Measurements from ENCODE around the gene AP2B1.

Gene AP2B1

DNA sequence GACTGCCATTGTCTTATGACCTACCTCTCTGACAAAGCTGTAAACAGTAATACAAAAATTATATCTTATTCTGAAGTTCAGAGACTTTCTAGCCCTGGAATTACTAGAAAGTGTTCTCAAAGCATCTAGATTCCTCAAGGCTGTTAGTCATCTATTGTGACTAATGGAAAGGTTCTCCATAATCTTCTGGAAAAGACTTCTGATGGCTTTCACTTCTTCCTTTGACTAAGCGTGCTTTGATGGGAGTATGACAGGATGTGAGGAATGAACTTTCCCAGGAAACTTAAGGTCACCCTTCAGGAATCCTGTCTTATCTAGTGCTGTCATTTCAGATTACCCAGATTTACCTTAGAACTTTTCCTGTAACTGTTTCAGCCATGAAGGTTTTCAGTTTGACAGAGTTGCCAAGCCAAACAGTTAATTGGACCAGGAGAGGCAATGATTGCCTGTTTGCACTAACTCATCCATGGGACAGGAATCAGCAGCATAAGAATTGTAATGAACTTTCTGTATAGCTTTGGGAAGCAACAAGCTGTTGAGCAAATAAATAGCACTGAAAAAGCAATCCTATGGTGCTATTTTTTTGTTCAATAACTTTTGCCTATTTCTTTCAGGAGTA is 43.5 kb downstream of the AP2B1 start:
- DNase-seq (ENCODE audit: low read depth), result peak; percentile 75

DNA sequence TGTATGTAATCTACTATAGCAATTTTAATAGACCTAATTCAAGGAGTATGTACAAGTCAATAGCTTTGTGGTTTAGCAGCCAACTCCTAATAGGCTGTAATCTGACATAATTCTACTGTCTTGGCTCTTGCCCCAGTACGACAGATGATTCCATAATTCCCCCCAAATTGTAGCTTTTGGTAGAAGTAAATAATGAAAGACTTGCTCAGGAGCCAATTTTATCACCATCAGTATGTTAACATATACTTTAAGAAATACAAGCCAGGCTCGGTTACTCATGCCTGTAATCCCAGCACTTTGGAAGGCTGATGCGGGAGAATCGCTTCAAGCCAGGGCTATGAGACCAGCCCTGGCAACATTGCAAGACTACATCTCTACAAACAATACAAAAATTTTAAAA is 53.9 kb downstream of the AP2B1 start:
- DNase-seq (ENCODE audit: low read depth), result no peak

DNA sequence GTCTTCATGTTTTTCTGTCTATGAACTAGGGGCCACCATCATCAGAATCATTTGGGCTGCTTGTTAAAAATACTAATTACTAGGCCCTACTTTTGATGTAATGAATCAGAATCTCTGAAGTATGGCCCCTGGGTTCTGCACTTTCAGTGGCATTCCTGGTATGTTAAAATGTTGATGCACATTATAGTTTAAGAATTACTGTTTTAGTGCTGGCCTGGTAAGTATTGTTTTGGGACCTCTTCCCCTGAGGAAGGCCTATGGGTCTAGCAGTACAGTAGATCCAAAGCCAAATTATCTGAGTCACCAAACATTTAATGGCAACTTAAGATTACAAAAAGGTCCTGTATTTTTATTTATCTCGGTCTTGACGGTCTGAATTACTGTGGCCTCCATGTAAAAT is 58.8 kb downstream of the AP2B1 start:
- DNase-seq (ENCODE audit: low read depth), result no peak

DNA sequence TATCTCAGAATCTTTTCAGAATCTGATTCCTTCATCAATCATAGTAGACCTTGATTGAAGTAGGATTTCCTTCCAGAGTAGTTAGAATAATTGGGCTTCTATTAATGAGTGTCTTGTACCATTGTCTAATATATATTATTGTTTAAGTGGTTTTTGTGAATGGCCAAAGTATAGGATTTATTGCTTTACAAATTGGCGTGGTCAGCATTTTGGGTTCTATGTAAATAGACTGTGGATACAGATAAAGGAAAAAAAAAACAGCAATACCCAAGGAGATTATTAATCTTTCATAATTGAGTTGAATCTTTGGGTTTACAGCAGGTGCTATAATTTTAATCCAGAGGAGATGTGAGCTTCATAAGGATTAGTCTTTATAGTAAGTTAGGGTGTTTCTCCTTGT is 64.3 kb downstream of the AP2B1 start:
- DNase-seq (ENCODE audit: low read depth), result no peak

DNA sequence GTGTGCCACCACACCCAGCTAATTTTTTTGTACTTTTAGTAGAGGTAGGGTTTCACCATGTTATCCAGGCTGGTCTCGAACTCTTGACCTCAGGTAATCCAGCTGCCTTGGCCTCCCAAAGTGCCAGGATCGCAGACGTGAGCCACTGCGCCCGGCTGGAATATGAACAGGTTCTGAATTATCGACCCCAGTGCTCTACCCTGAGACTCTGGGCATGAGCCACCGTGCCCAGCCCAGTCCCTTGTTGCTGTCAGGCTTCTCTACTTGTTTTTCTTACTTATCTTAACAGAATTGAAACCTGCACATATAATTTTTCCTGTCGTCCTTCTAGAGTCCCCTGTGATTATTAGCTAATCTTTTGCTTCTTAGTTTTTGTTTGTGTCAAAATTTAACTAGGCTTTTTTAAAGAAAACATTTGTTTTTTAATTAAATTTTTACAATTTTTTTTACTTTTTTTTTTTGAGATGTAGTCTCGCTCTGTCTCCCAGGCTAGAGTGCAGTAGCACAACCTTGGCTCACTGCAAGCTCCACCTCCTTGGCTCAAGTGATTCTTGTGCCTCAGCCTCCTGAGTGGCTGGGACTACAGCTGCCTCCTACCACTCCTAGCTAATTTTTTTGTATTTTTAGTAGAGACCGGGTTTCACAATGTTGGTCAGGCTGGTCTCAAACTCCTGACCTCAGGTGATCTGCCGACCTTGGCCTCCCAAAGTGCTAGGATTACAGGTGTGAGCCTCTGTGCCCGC is 66.7 kb downstream of the AP2B1 start:
- DNase-seq (ENCODE audit: low read depth), result no peak

- no peak for DNase-seq (ENCODE audit: low read depth)
Observed at GRCh38 chr17:35655303-35655702, 68.2 kb downstream of the AP2B1 start.

- DNase-seq (ENCODE audit: low read depth), result no peak
Observed at GRCh38 chr17:35660902-35661301, 73.8 kb downstream of the AP2B1 start.

DNA sequence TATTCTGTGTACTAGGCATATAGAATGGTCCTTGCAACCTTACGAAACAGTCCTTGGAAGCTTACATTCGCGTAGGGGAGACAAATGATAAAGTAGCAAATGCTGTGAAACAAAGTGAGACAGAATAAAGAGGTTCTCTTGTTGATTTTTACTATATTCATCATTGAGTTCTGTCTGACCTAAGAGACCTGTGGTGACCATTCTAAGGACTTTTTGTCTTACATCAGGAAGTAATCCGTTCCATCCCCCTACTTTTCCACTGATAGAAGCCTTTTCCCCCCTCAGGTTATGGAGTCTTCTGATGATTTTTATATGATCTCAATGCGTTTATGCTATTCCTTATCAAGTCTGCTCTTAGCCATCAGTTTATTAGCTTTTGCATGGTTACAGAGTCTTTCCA is 77.6 kb downstream of the AP2B1 start:
- DNase-seq (ENCODE audit: low read depth), result no peak

DNA sequence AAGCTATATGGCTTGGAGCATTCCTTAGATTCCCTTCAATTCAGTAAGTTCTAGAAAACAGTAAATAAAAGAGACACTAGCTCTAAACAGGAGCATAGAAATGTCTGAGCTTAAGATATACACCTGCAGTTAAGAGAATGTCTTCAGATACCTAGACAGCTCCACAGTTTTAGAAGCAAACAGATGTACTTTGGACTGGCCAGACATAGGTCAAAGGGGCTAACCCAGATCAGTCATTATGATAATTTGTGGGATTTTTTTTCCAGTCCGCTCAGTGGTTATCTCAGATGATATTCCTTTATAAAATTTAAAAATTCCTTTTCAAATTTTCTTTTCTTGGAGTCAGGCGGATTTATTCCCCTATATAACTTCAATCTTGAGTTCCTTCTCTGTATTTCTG is 78.5 kb downstream of the AP2B1 start:
- no peak for DNase-seq (ENCODE audit: low read depth)

DNA sequence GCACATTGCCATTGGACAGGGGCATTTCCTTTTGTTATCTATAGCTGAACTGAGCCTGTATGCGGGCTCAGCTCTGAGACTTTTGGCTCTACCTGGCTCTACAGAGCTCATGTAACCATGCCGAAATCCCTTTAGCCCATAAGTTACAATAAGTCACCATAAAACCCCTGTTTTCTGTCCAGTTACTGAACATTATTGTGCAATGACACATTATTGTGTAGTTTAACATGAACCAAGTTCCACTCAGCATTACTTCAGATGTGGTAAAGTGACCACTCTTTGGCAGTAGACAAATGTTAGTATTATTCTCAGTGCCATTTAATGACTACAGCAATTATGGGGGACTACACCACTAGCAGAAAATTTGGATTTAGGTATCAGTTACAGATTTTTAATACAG is 78.9 kb downstream of the AP2B1 start:
- DNase-seq (ENCODE audit: low read depth), result no peak

- DNase-seq (ENCODE audit: low read depth), result no peak
Observed at GRCh38 chr17:35666967-35667532, 79.9 kb downstream of the AP2B1 start.

GRCh38 chr17:35668802-35669201 is 81.7 kb downstream of the AP2B1 start:
- no peak for DNase-seq (ENCODE audit: low read depth)

DNA sequence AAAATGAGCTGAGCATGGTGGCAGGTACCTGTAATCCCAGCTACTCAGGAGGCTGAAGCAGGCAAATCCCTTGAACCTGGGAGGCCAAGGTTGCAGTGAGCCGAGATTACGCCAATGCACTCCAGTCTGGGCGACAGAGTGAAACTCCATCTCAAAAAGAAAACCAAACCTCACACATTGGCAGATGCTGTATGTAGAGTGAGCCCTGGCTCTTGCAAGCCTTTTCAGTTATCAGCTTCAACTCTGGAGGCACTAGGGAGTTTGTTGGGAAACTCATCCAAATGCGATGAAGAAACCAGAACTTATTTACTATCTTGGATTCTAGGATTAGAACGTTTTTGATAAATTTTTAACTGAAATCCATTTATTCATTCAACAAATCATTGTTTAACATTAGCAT is 87.4 kb downstream of the AP2B1 start:
- DNase-seq (ENCODE audit: low read depth), result no peak

GRCh38 chr17:35676441-35676840 is 89.3 kb downstream of the AP2B1 start:
- DNase-seq (ENCODE audit: low read depth), result no peak

DNA sequence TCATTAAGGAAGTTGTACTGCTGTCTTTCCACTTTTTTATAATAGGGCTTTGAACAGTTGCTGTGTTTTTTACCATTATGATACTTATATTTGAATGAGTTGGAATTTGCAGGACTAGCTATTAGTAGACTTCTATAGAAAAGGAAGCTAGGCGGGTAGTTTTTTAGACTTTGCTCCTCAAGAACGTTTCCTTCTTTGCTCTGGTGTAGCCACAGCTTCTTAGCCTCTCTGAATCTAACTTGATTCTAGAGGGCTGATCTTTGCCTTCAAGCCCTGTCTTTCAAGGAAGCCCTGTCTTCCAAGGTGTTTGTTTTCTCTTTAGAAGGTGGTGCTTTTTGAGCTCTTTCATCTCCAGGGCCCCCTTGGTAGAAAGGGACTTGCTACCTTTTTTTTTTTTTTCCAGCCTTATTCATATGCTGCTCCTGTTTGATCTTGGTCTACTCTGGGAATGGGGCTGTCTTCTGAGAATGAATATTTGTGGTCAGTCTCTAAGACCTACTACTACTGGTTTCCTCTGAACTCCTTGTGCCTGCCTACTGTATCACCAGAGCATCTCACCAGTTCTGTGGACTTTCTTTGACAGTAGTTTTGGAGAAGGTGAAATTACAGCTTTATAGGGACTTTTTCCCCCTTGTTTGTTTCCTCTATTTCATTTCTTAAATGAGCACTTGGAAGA is 92.0 kb downstream of the AP2B1 start:
- no peak for DNase-seq (ENCODE audit: low read depth)

DNA sequence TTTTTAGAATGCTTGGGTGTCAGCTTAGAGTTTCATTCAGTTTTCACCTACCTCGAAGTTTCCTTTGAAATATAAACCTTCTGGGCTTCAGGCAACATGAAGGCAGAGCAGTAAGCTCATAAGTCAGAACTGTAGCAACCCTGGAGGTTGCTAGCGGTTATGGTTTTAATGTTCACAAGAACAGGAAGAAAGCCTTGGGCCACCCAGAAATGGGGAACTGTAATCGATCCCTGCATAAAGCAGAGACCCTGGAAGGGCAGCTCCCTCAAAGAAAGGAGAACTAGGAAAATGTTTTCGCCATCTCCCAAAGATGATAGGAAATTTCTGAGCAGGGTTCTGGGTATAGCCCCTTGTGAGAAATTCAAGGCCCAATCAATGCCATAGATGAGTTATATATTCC is 96.5 kb downstream of the AP2B1 start:
- DNase-seq (ENCODE audit: low read depth), result no peak

DNA sequence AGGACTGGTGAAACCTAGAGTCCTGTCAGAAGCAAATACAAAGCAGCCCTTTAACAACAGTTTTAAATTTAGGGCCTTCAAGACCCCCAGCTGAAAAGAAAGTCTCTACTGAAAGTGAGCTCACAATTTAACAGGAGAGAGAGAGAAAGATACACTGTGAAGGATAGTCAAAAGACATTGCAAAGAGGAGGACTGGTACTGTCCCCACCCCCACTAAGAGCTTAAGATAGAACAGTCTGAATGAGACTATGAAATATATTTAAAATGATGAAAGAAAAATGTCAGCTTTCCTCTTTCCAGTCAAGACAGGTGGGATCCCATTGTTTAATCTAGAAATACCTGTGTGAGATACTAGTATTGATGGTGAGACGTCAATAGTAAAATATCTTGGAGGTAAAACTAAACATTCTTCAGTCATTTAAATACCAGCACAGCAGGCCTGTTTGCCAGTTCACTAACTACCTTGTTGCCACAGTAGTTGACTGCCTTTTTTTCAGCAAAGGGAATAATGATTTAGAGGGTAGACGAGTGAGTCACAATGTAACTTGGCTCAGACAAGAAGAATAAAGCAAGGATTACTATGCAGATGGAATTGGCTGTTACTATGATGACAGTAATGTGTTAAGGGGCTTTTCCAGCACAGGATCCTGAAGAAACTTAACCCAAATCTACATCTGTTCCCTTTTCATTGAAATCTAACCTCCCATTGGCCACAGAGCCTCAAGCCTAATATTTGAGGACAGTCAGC is 97.1 kb downstream of the AP2B1 start:
- DNase-seq (ENCODE audit: low read depth), result peak; percentile 37

- no peak for DNase-seq (ENCODE audit: low read depth)
Observed at GRCh38 chr17:35692512-35693210, 105.5 kb downstream of the AP2B1 start.

DNA sequence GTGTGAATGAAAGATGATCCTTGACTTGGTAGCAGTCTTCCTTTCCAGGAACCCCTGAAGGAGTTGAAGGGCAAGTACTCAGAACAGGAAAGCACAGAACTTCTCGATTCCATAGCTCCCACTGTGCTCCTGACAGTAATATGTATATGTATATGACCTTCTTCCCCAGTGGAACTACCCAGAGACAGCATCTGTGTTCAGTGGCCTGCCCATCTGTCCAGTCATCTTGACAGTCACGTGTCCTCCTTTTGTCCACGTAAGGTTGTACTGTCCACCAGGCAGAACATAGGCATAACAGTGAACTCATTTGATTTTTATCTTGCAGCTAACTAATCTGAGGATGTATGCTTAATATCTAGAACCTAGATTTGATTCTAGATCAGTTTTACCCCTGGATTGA is 106.5 kb downstream of the AP2B1 start:
- DNase-seq (ENCODE audit: low read depth), result no peak

- DNase-seq (ENCODE audit: low read depth), result no peak
Observed at GRCh38 chr17:35694906-35695305, 107.8 kb downstream of the AP2B1 start.

DNA sequence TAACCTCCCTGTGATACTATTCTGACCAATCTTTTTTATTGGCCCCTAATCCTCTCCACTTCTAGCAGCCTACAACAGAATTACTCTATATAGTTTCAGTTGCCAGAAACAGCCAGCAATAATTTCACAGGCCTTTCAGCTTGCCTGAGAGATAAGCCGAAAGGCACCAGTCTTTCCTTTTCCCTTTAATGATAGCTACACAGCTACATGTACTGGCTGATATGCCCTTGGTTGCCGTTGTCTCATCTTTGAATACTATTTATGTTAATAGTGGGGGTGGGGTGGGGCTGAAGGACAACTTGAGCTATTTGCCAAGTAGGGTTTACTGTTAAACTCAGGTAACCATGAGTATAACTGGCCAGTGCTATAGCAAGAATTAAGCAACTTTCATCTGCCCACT is 108.5 kb downstream of the AP2B1 start:
- no peak for DNase-seq (ENCODE audit: low read depth)

GRCh38 chr17:35698800-35699199 is 111.7 kb downstream of the AP2B1 start:
- DNase-seq (ENCODE audit: low read depth), result no peak
